Endothelial cell (in vitro differentiated cells): Measurements from ENCODE around the gene TMPRSS12. TPM values are rescaled to one million over a fixed set of nuclear protein-coding genes. Genes with fewer than 3 reads are reported as not detected.
"Not testable (repeated sequence)": the region's sequence is repeated elsewhere in the genome, so short reads cannot be mapped to it uniquely, and the experiment has no call there.

ENCODE experiments used
- DNase-seq: peaks from one replicate; pipeline ENCODE4 v3.0.0; 2021; ENCODE audit warnings: low spot score
- H3K27ac Mint-ChIP-seq: one replicate; pipeline ENCODE4 v1.8.0; 2021; ENCODE audit warnings: mixed read lengths, inconsistent platforms; ENCODE audit not compliant: unreplicated experiment
- H3K27me3 Mint-ChIP-seq: one replicate; pipeline ENCODE4 v1.8.0; 2021; ENCODE audit warnings: mild to moderate bottlenecking, moderate library complexity, mixed read lengths, inconsistent platforms; ENCODE audit not compliant: unreplicated experiment
- H3K36me3 Mint-ChIP-seq: one replicate; pipeline ENCODE4 v1.8.0; 2021; ENCODE audit warnings: mild to moderate bottlenecking, low read depth, mixed read lengths, inconsistent platforms; ENCODE audit not compliant: unreplicated experiment
- H3K4me1 Mint-ChIP-seq: one replicate; pipeline ENCODE4 v1.8.0; 2021; ENCODE audit warnings: mild to moderate bottlenecking, mixed read lengths, inconsistent platforms; ENCODE audit not compliant: unreplicated experiment
- H3K4me3 Mint-ChIP-seq: one replicate; pipeline ENCODE4 v1.8.0; 2021; ENCODE audit warnings: mild to moderate bottlenecking, mixed read lengths, inconsistent platforms; ENCODE audit not compliant: unreplicated experiment
- H3K9me3 Mint-ChIP-seq: one replicate; pipeline ENCODE4 v1.8.0; 2021; ENCODE audit warnings: mixed read lengths, inconsistent platforms; ENCODE audit not compliant: unreplicated experiment
- CTCF ChIP-seq: fragments of 200-600 bp; sonication (generic); IDR thresholded peaks from one replicate; pipeline ENCODE4 v1.5.0; 2021; ENCODE audit warnings: antibody characterized with exemption; ENCODE audit not compliant: unreplicated experiment
- total RNA-seq: library from RNA; stranded (reverse); fragmentation: NEBNext Ultra II Directional; extraction: Animal tissue kit (Norgen Biotek cat#: 25700); gene quantifications from one replicate; pipeline ENCODE4 v1.2.1, GENCODE V29; 2021; ENCODE audit not compliant: unreplicated experiment

The TMPRSS12 gene
- total RNA-seq, 1 donor from 2014 or later, result not detected

GRCh38 chr12:50926415-50926814 lies 83.7 kb downstream of the TMPRSS12 start:
- no peaks in the 10 kb centered on the region for H3K9me3 Mint-ChIP-seq
- no peaks in the 10 kb centered on the region for H3K27me3 Mint-ChIP-seq
- peaks cover 8% of the 10 kb centered on the region for H3K36me3 Mint-ChIP-seq
- DNase-seq, result no peak
- H3K4me3 Mint-ChIP-seq, result no peak overlapping the region
- peaks cover 38% of the 10 kb centered on the region for H3K4me1 Mint-ChIP-seq
- no peak for TF ChIP-seq CTCF
- no peak overlapping the region for H3K27ac Mint-ChIP-seq

DNA sequence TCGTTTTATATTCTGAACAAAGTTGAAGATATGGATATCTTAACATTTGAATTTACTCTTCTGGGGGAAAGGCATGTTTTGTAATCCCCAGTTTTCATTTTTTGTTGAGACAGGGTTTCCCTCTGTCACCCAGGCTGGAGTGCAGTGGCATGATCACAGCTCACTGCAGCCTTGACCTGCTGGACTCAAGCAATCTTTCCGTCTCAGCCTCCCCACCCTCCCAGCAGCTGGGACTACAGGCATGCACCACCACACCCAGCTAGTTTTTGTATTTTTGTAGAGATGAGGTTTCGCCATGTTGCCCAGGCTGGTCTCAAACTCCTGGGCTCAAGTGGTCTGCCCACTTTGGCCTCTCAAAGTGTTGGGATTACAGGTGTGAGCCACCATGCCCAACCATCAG lies 84.2 kb downstream of the TMPRSS12 start:
- H3K4me1 Mint-ChIP-seq, result peaks cover 38% of the 10 kb centered on the region
- DNase-seq, H3K27me3 Mint-ChIP-seq: not testable (repeated sequence)

DNA sequence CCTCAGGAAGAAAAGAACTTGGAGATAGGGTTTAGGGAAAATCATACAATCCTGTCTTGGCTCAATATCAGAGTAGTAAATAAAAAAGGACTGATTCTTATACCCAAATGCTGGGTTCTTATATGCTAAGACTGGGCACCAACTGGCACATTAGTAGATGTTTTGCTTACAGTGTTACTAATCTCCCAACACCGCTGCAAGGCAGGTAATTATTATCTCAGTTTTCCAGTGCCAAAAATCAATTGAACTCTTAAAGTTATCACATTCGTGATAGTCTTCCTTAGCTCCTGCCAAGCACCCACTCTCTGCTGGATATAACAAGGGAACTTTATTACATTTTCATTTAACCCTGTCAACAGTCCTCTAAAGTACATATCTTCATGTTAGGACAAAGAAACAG lies 84.6 kb downstream of the TMPRSS12 start:
- no peak for TF ChIP-seq CTCF
- H3K4me1 Mint-ChIP-seq, result peaks cover 36% of the 10 kb centered on the region
- H3K27ac Mint-ChIP-seq, result no peak overlapping the region
- H3K4me3 Mint-ChIP-seq, result no peak overlapping the region
- no peaks in the 10 kb centered on the region for H3K9me3 Mint-ChIP-seq
- no peaks in the 10 kb centered on the region for H3K27me3 Mint-ChIP-seq
- peaks cover 8% of the 10 kb centered on the region for H3K36me3 Mint-ChIP-seq
- DNase-seq, result no peak

More for the DNA sequence above, 84.2 kb downstream of the TMPRSS12 start:
- H3K36me3 Mint-ChIP-seq, H3K4me3 Mint-ChIP-seq, H3K9me3 Mint-ChIP-seq, H3K27ac Mint-ChIP-seq: not testable (repeated sequence)

DNA sequence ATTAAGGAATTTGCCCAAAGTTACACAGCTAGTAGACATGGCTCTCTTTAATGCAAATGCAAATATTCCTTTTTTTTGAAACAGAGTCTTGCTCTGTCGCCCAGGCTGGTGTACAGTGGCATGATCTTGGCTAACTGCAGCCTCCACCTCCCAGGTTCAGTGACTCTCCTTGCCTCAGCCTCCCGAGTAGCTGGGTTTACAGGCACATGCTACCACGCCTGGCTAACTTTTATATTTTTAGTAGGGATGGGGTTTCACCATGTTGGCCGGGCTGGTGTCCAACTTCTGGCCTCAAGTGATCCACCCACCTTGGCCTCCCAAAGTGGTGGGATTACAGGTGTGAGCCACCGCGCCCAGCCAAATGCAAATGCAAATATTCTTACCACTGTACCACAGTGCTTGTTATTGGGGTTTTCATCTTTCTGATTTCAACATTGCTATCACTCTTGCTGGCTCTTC lies 85.1 kb downstream of the TMPRSS12 start:
- H3K27ac Mint-ChIP-seq, result no peak overlapping the region
- peaks cover 8% of the 10 kb centered on the region for H3K36me3 Mint-ChIP-seq
- no peak for DNase-seq
- no peaks in the 10 kb centered on the region for H3K27me3 Mint-ChIP-seq
- peaks cover 32% of the 10 kb centered on the region for H3K4me1 Mint-ChIP-seq
- H3K4me3 Mint-ChIP-seq, result no peak overlapping the region
- no peaks in the 10 kb centered on the region for H3K9me3 Mint-ChIP-seq
- no peak for TF ChIP-seq CTCF

- peaks cover 30% of the 10 kb centered on the region for H3K4me1 Mint-ChIP-seq
- H3K27me3 Mint-ChIP-seq, result no peaks in the 10 kb centered on the region
- DNase-seq, result no peak
- no peaks in the 10 kb centered on the region for H3K9me3 Mint-ChIP-seq
- no peak for TF ChIP-seq CTCF
- peak overlapping the region; percentile 64 for H3K4me3 Mint-ChIP-seq
- H3K27ac Mint-ChIP-seq, result no peak overlapping the region
- peaks cover 8% of the 10 kb centered on the region for H3K36me3 Mint-ChIP-seq
These were observed 85.7 kb downstream of the TMPRSS12 start for GRCh38 chr12:50928392-50928791.
